H1 (cell line): ENCODE measurements around the gene SLC25A45.

Experiments
- CTCF ChIP-seq, 3 experiments: IDR thresholded peaks; 1 replicate in 2 of 3; 2 replicates in 1 of 3; pipeline versions ENCODE4 v1.5.1 to v1.6.1; 2011; ENCODE audit warnings: low read length in 3 of 3, mild to moderate bottlenecking in 3 of 3, inconsistent platforms in 2 of 3, low read depth in 1 of 3, moderate library complexity in 1 of 3; ENCODE audit not compliant: insufficient read depth in 1 of 3; ENCODE audit errors: control extremely low read depth in 1 of 3
- EZH2 ChIP-seq: fragments of 200-600 bp; sonication (generic); IDR thresholded peaks from 2 replicates; pipeline ENCODE4 v1.7.1; 2012; ENCODE audit warnings: low read depth, mild to moderate bottlenecking, moderate library complexity, low read length, inconsistent platforms; ENCODE audit not compliant: severe bottlenecking

GRCh38 chr11:65429068-65429681 is 46.7 kb upstream of the SLC25A45 start:
- TF ChIP-seq EZH2 = no peak
- TF ChIP-seq CTCF (IDR thresholded peaks at IDR 0.05; ENCODE audit: control extremely low read depth in 1 of 3, insufficient read depth in 1 of 3, low read depth in 1 of 3, low read length in 3 of 3) = no peak
